HG03060 (cell line): ENCODE results near the gene RPS4Y1.

Experiments used
- ATAC-seq: cut with Tn5 transposase; IDR thresholded peaks from one replicate; pipeline ENCODE4 v1.9.1; 2021; ENCODE audit warnings: low read depth, moderate number of reproducible peaks; ENCODE audit not compliant: unreplicated experiment

RPS4Y1 gene

DNA sequence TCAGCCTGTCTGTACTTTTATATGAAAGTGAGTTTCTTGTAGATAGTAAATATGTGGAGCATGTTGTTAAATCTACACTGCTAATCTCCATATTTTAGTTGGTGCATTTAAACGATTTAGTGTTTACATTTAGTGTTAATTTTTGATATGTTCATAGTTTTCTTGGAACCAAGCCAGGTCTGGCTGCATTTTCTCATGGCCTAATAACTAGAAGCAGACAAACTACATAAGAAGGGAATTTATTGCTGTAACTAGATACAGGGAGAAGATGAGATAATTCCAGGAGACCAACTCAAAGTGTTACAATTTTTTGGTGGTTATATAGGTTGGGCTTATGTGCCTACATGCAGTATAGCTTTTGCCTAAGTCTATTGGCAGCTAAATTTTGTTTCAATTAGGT lies 32.8 kb downstream of the RPS4Y1 start:
- no peak for ATAC-seq

DNA sequence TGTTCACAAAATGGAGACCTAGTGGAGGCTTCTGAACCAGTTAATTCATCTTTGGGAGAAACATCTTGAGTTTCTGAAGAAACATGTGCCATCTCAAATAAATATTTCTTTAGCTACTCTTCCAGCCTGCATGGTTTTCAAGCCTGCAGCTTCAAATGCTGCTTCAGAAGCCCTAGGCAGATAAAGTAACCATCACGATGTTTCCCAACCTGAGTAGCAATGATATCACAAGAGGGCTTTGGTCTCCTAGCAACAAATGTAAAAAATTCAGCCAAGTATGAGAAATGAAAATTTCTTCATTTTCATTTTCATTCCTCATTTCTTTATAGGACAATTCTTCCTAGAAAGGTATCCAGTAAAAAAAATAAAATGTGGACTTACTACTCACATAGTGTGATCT lies 42.2 kb downstream of the RPS4Y1 start:
- ATAC-seq, result no peak

DNA sequence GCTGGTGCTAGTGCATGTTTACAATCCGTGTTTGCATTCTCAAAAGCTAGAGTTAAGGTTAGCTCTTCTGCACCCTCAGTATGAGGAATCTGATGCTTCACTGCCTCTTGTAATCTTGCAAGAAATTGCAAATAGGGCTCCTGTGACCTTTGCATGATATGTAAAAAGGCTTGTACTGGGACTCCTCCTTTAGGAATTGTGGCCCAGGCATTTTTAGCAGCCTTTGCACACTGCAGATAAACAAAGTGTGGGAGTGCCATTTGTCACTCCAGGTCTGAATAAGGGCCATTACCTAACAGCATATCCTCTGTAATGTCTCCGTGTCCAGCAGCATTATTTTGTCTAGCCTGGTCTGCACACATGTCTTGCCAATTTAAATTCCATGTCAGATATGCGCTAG lies 44.5 kb downstream of the RPS4Y1 start:
- ATAC-seq, result no peak

DNA sequence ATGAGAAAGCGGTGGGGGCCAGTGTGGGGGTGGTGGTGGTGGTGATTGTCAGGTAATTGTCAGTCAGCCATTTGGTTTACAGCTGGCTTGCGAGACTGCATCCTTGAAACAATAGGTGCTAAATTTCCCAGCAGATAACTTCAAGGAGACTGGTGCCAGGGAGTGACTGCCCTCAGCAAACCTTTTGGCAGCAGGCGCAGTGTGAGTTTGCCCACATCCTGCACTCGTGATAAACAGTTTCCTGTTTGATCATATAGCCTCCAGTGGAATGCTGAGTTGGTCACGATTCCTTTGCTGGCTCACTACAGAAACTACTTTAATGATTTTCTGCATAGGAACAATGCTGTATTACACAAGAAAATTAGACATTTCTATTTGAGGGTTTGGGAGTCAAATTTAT lies 46.0 kb downstream of the RPS4Y1 start:
- no peak for ATAC-seq

GRCh38 chrY:2887955-2888354 lies 46.6 kb downstream of the RPS4Y1 start:
- peak; percentile 62 for ATAC-seq

DNA sequence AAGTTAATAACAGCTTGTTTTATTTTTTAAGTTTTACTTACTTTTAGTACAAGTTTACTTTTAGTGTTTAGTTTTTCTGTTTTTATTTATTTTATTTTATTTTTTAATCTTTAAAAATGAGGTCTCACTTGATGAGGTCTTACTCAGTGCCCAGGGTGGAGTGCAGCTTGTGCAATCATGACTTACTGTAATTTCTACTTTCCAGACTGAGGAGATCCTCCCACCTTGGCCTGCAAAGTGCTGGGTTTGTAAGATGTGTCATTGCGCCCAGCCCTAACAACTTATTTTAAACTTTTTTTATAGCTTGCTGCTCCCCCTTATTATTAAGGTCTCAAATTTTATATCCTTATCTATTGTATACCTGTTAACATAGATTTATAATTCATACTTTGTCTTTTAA lies 52.1 kb downstream of the RPS4Y1 start:
- ATAC-seq, result no peak

DNA sequence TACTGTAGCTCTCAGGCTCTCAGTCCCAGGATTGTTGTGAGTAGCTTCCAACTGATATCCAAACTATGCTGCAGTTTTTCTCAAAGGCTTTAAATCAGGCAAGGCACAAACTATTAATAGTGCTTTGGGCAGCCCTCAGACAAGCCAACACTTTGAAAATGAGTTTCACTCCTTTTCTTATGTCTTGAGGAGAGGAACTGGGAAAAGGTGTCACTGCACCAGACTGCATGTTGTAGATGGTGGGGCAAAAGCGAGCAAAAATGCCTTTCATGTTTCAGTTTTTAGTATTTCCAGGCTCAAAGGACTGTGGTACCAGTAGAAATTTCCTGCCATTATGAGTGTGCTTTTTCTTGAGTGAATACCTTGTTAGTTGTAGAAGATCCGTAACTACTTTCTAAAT lies 54.6 kb downstream of the RPS4Y1 start:
- ATAC-seq, result no peak

DNA sequence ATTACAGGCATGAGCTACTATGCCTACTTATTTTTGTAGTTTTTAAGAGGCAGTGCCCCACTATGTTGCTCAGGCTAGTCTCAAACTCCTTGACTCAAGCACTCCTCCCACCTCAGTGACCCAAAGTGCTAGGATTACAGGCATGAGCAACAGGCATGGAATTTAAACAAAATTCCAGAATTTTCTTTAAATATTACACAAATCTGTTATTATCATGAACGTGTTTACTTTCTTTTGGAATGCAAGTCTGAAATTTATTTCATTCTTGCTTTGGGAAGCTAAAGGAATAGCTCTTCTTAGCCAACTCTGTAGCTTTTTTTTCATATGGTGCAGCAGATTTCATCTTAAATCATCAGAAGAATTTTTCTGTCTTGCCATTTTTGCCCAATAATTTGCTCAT lies 66.0 kb downstream of the RPS4Y1 start:
- ATAC-seq, result no peak

DNA sequence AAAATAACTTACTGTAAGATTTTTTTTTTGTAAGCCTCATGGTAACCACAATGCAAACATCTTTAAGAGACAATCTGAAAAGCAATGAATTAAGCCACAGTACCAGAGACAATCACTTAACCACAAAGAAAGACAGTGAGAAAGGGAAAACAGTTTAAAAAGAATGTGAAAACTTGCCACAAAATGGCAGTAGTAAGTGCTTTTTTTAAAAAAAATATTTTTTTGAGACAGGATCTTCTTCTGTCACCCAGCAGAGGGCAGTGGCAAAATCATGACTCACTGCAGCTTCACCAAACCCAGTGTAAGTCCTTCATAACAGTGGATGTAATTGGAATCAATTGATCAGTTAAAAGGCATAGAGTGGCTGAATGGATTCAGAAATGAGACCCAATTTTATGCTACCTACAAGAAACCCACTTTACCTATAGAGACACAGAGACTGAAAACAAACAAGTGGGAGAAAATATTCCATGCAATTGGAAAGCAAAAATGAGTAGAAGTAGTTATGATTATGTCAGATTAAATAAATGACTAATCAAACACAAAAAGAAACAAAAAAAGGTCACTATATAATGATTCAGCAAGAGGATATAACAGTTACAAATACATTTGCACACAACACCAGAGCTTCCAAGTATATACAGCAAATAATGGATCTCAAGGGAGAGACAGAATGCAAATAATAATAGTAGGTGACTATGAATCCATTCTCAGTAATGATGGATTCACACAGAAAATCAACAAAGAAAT lies 71.8 kb downstream of the RPS4Y1 start:
- no peak for ATAC-seq
